OCI-LY1 (cell line): ENCODE measurements around the gene MYBPC1.

Experiments used
- H2AFZ ChIP-seq: fragments of 200-600 bp; sonication (generic), shearing (Covaris generic); 2 replicates; pipeline ENCODE4 v1.6.0; 2014; ENCODE audit warnings: antibody characterized with exemption, mild to moderate bottlenecking, low read length
- H3F3A ChIP-seq: fragments of 200-600 bp; sonication (generic), shearing (Covaris generic); 2 replicates; pipeline ENCODE4 v1.6.0; 2014; ENCODE audit warnings: mild to moderate bottlenecking, antibody characterized with exemption, low read length, moderate library complexity; ENCODE audit not compliant: insufficient read depth
- H3K27ac ChIP-seq: fragments of 200-600 bp; sonication (generic); 2 replicates; pipeline ENCODE4 v1.5.1; 2014; ENCODE audit warnings: low read length, mixed run types, mild to moderate bottlenecking, low read depth; ENCODE audit not compliant: poor library complexity, severe bottlenecking
- H3K27me3 ChIP-seq: fragments of 200-600 bp; sonication (generic); 2 replicates; pipeline ENCODE4 v1.6.0; 2014; ENCODE audit warnings: antibody characterized with exemption, mild to moderate bottlenecking, low read length, moderate library complexity; ENCODE audit not compliant: insufficient read depth
- H3K36me3 ChIP-seq: fragments of 200-600 bp; sonication (generic); 2 replicates; pipeline ENCODE4 v1.6.1; 2014; ENCODE audit warnings: mild to moderate bottlenecking, antibody characterized with exemption, low read length, moderate library complexity, mixed read lengths; ENCODE audit not compliant: insufficient read depth
- H3K4me1 ChIP-seq: fragments of 200-600 bp; sonication (generic); 2 replicates; pipeline ENCODE4 v1.5.1; 2014; ENCODE audit warnings: mild to moderate bottlenecking, low read length, moderate library complexity; ENCODE audit not compliant: insufficient read depth, severe bottlenecking
- H3K4me2 ChIP-seq: fragments of 200-600 bp; sonication (generic), shearing (Covaris generic); 2 replicates; pipeline ENCODE4 v1.6.1; 2014; ENCODE audit warnings: low read length
- H3K4me3 ChIP-seq: fragments of 200-600 bp; sonication (generic); 2 replicates; pipeline ENCODE4 v1.5.1; 2014; ENCODE audit warnings: low read length, low read depth, mild to moderate bottlenecking, mixed read lengths; ENCODE audit not compliant: poor library complexity, severe bottlenecking
- H3K79me2 ChIP-seq: fragments of 200-600 bp; shearing (Covaris generic); 2 replicates; pipeline ENCODE4 v1.6.1; 2016; ENCODE audit warnings: mixed run types, low read length, mixed read lengths; ENCODE audit not compliant: insufficient read depth
- H3K9ac ChIP-seq: fragments of 200-600 bp; sonication (generic), shearing (Covaris generic); 2 replicates; pipeline ENCODE4 v1.6.1; 2014; ENCODE audit warnings: mild to moderate bottlenecking, low read length, mixed read lengths
- H3K9me2 ChIP-seq: fragments of 200-600 bp; sonication (generic), shearing (Covaris generic); 2 replicates; pipeline ENCODE4 v1.6.1; 2014; ENCODE audit warnings: low read depth, mild to moderate bottlenecking, low read length, mixed read lengths
- H3K9me3 ChIP-seq: fragments of 200-600 bp; shearing (Covaris generic); 2 replicates; pipeline ENCODE4 v1.6.1; 2014; ENCODE audit warnings: low read length, mixed read lengths
- H4K20me1 ChIP-seq: fragments of 200-600 bp; sonication (generic), shearing (Covaris generic); 2 replicates; pipeline ENCODE4 v1.6.0; 2016; ENCODE audit warnings: mild to moderate bottlenecking, low read length; ENCODE audit not compliant: insufficient read depth
- CTCF ChIP-seq: fragments of 200-600 bp; sonication (generic), shearing (Covaris generic); IDR thresholded peaks from 2 replicates; pipeline ENCODE4 v1.5.1; 2017; ENCODE audit warnings: mild to moderate bottlenecking, antibody characterized with exemption, low read length, moderate library complexity, mixed read lengths
- EZH2 ChIP-seq: fragments of 200-600 bp; sonication (generic), shearing (Covaris generic); IDR thresholded peaks from 2 replicates; pipeline ENCODE4 v1.8.0; 2017; ENCODE audit warnings: borderline replicate concordance, mixed run types, mild to moderate bottlenecking, antibody characterized with exemption, low read length, moderate library complexity, mixed read lengths

The MYBPC1 gene

GRCh38 chr12:101581190-101581589 lies 13.6 kb upstream of the MYBPC1 start:
- Histone ChIP-seq H4K20me1 (no peaks in the 10 kb centered on the region), H3K79me2 (no peaks in the 10 kb centered on the region), H2AFZ (no peak overlapping the region), H3F3A (no peaks in the 10 kb centered on the region), H3K9me3 (no peaks in the 10 kb centered on the region), H3K27ac (no peak overlapping the region), H3K9ac (no peak overlapping the region), H3K9me2 (no peaks in the 10 kb centered on the region), H3K27me3 (no peaks in the 10 kb centered on the region), H3K4me2 (no peak overlapping the region), H3K4me1 (no peaks in the 10 kb centered on the region), H3K36me3 (no peaks in the 10 kb centered on the region), H3K4me3 (no peak overlapping the region)
- TF ChIP-seq EZH2 (no peak), CTCF (no peak)

- TF ChIP-seq EZH2, result no peak
- TF ChIP-seq CTCF, result no peak
- Histone ChIP-seq H2AFZ (no peak overlapping the region), H3K27me3 (no peaks in the 10 kb centered on the region), H3K9me2 (no peaks in the 10 kb centered on the region), H3K36me3 (no peaks in the 10 kb centered on the region), H3K9ac (no peak overlapping the region), H3F3A (no peaks in the 10 kb centered on the region), H4K20me1 (no peaks in the 10 kb centered on the region), H3K4me3 (no peak overlapping the region), H3K4me1 (no peaks in the 10 kb centered on the region), H3K79me2 (no peaks in the 10 kb centered on the region), H3K4me2 (no peak overlapping the region), H3K9me3 (no peaks in the 10 kb centered on the region), H3K27ac (no peak overlapping the region)
Observed at GRCh38 chr12:101582937-101583336, 11.8 kb upstream of the MYBPC1 start.

GRCh38 chr12:101590383-101590782 lies 4.4 kb upstream of the MYBPC1 start:
- Histone ChIP-seq H3K9ac (no peak overlapping the region), H3K4me2 (no peak overlapping the region), H3K79me2 (no peaks in the 10 kb centered on the region), H3K9me2 (no peaks in the 10 kb centered on the region), H4K20me1 (no peaks in the 10 kb centered on the region), H3K9me3 (no peaks in the 10 kb centered on the region), H3K27ac (no peak overlapping the region), H3F3A (no peaks in the 10 kb centered on the region), H3K36me3 (no peaks in the 10 kb centered on the region), H2AFZ (no peak overlapping the region), H3K4me1 (no peaks in the 10 kb centered on the region), H3K27me3 (no peaks in the 10 kb centered on the region), H3K4me3 (no peak overlapping the region)
- TF ChIP-seq EZH2 (no peak), CTCF (no peak)
